ENCODE data around the gene NPHS2.
A peak's percentile ranks its signal among the peaks of the same experiment; 100 is the strongest.

Gene NPHS2

DNA sequence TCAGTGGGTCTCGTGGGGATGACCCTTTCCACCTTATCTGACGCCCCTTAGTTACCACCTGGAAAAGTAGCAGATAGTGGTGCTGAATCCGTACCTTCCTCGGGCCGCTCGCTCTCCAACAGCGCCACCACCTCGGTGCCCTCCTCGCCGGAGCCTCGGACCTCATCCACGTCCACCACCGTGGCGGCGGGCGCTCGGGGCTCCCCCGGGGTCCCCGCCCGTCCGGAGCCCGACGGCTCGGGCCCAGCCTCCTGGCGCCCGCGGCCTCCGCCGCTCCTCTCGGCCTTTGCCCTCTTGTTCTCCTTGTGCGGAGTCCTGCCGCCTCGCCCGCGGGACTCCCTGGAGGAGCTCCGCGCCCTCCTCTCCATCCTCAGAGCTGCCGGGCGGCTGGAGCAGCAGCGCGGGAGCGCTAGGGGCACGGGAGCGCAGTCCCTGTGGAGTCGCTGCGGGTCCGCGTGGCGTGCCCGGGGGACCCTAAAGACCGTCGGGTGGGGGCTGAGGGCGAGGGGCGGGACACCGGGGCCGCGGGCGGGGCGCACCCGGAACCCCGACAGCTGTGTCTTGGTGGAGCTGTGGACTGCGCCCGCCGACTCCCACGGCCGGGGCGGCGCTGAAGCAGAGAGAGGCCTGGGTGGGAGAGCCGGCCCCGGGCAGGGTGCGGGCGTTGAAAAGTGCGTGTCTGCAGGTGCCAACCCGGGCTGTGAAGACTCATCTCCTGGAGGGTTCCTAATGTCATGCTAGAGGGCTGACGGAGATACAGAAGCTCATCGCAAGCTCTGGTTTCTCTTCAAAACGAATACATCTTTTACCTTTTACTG is at the start of gene NPHS2:
NPHS2 (minus strand) TSS at position 452 of the 818 bp plus-strand sequence; CDS start at position 368, 84 bp downstream.
- TF ChIP-seq, protein P1, sequence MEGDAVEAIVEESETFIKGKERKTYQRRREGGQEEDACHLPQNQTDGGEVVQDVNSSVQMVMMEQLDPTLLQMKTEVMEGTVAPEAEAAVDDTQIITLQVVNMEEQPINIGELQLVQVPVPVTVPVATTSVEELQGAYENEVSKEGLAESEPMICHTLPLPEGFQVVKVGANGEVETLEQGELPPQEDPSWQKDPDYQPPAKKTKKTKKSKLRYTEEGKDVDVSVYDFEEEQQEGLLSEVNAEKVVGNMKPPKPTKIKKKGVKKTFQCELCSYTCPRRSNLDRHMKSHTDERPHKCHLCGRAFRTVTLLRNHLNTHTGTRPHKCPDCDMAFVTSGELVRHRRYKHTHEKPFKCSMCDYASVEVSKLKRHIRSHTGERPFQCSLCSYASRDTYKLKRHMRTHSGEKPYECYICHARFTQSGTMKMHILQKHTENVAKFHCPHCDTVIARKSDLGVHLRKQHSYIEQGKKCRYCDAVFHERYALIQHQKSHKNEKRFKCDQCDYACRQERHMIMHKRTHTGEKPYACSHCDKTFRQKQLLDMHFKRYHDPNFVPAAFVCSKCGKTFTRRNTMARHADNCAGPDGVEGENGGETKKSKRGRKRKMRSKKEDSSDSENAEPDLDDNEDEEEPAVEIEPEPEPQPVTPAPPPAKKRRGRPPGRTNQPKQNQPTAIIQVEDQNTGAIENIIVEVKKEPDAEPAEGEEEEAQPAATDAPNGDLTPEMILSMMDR (conservative IDR thresholded peaks at IDR 0.05), result no peak
- no peak within 1 kb of the TSS for H3K27ac ChIP-seq

DNA sequence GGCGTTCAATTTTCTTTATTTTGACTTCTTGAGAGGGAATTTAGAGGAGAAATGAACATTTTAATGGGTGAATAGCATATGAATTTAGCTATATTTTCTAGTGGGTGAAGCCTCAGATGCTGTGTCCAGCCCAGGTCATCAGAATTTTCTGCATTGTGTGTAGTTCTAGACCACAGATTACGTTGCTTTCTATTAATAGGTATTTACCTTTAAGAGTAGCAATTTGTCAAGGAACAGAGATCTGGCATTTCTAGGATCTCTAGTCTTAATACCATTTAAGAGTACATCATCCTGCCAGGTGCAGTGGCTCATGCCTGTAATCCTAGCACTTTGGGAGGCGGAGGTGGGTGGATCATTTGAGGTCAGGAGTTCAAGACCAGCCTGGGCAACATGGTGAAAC is 36.6 kb upstream of the NPHS2 start:
- TF ChIP-seq, protein P1 (conservative IDR thresholded peaks at IDR 0.05), result no peak
- H3K27ac ChIP-seq, result no peak overlapping the region

DNA sequence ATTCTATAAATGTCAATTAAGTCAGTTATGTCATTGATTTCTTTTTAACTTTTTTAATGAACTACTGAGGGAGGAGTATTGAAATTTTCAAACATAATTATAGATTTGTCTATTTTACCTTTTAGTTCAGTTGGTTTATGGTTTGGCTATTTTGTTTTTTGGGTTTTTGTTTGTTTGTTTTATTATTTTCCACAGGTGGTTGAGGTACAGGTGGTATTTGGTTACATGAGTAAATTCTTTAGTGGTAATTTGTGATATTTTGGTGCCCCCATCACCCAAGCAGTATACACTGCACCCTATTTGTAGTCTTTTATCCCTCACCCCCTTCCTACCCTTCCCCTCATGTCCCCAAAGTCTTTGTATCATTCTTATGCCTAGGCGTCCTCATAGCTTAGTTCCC is 25.3 kb upstream of the NPHS2 start:
- no peak overlapping the region for H3K27ac ChIP-seq
- TF ChIP-seq, protein P1 (conservative IDR thresholded peaks at IDR 0.05), result no peak

DNA sequence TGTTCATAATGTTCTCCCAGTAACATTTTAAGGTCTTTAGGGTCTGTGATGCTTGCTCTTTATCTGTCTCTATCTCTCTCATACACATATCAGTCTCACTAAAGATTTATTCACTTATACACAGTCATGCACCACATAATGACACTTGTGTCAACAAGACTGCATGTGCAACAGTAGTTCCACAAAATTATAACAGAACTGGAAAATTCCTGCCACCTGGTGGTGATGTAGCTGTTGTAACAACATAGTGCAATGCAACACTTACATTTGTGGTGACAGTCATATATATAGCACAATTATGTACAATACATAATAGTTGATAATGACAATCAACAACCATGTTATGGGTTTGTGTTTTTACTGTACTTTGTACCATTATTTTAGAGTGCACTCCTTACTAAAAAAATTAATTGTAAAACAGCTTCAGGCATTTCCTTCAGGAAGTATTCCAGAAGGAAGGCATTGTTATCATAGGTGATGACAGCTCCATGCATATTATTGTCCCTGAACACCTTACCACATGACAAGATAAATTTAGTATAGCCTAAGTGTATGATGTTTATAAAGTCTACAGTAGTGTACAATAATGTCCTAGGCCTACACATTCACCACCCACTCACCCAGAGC is 24.0 kb upstream of the NPHS2 start:
- H3K27ac ChIP-seq, result no peak overlapping the region

DNA sequence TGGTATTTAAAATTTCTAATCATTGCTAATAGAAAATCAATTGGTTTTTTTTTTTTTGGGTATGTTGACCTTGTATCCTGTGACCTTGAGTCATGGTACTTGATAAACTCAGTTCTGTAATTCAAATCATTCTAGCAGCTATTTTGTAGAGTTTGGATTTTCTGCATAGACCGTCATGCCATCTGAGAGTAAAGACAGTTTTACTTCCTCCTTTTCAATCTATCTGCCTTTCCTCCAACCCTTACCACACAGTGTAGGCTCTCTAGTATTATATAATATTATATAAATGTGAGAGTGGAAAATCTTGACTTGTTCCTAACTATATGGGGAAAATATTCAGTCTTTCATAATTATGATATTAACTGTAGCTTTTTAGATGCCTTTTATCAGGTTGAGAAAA is 22.9 kb upstream of the NPHS2 start:
- TF ChIP-seq, protein P1 (conservative IDR thresholded peaks at IDR 0.05), result no peak
- H3K27ac ChIP-seq, result no peak overlapping the region

More for the DNA sequence above, 24.0 kb upstream of the NPHS2 start:
- TF ChIP-seq, protein P1 (conservative IDR thresholded peaks at IDR 0.05), result peak; percentile 80

DNA sequence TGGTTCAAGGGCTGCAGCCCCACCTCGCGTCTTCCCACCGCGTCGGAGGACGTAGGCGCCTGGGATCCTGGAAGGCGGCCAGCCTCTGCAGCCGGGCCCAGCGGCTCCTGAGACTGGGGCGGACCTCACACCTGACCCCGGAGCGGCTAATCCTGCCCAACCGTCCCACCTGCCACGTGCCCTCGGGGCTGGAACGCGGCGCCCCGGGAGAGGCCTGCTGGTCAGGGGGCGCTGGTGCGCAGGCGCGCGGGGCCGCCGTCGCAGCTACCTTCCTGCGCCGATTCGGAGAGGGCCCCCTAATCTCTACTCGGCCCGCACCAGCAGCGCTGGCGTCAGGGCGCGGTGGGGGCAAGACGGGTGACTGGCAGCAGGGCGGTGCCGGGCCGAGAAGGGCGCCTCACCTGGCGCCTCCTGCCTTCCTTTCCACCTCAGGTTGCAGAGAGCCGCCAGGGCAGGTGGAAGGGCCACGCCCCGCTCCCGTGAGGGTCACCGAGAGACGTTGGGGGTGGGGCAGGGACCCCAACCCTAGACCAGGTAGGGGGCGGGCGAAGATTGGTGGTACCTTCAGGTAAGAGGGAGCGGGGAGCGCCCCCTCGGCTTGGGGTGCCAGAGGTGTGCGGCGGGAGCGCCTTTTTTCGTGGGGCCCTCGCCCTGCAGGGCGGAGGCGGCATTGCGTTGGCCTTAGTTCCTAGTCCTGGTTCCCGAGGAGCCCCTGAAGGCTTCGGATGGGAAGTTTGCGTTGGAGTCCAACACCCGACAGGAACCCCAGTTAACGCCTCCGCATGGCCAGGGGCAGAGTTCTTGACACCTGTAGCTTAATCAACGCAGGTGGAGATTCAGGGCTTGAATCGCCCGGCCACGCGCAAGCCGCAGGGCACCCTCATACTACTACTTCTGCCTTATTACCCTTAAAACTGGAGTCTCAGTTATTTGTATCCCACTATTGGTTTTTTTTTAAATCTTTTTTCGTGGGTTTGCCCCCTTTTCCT is 16.1 kb upstream of the NPHS2 start, which contains the start of gene TDRD5:
TDRD5 (plus strand) TSS at position 241 of the 989 bp plus-strand sequence. CDS start 784 bp downstream, outside the sequence.
- TF ChIP-seq, protein P1 (conservative IDR thresholded peaks at IDR 0.05), result no peak
- peak within 1 kb of the TSS; percentile 13; the same call in 1 of the 2 replicates for H3K27ac ChIP-seq
